Measurements from ENCODE around the gene POP4.

- TF ChIP-seq POLR2AphosphoS5 (IDR thresholded peaks at IDR 0.05) (no peak), EZH2 (IDR thresholded peaks at IDR 0.05; ENCODE audit: borderline replicate concordance, insufficient read depth, low read length, poor library complexity, severe bottlenecking) (no peak), CTCF (IDR thresholded peaks at IDR 0.05; ENCODE audit: poor library complexity, severe bottlenecking) (no peak), EP300 (conservative IDR thresholded peaks at IDR 0.05; ENCODE audit: poor library complexity, severe bottlenecking) (no peak), REST (IDR thresholded peaks at IDR 0.05; ENCODE audit: borderline replicate concordance) (no peak), SMC3 (conservative IDR thresholded peaks at IDR 0.05; ENCODE audit: poor library complexity) (no peak)
These were observed 27.7 kb upstream of the POP4 start for GRCh38 chr19:29578349-29578748.
